SU-DHL-6 (cell line): Measurements from ENCODE around the gene HECTD1.

Experiments
- H2AFZ ChIP-seq: fragments of 200-600 bp; sonication (generic); 2 replicates; pipeline ENCODE4 v1.6.1; 2014; ENCODE audit warnings: low read depth, mild to moderate bottlenecking, moderate library complexity, mixed read lengths, antibody characterized with exemption, low read length; ENCODE audit not compliant: severe bottlenecking
- H3F3A ChIP-seq: fragments of 200-600 bp; shearing (Covaris generic); 2 replicates; pipeline ENCODE4 v1.6.0; 2016; ENCODE audit warnings: antibody characterized with exemption, mild to moderate bottlenecking; ENCODE audit not compliant: insufficient read depth
- H3K27ac ChIP-seq: fragments of 200-600 bp; sonication (generic); 2 replicates; pipeline ENCODE4 v1.5.1; 2016; ENCODE audit warnings: low read depth, mild to moderate bottlenecking, low read length, moderate library complexity, mixed read lengths
- H3K27me3 ChIP-seq: fragments of 200-600 bp; sonication (generic), shearing (Covaris generic); 2 replicates; pipeline ENCODE4 v1.6.0; 2014; ENCODE audit warnings: mild to moderate bottlenecking, low read length
- H3K36me3 ChIP-seq: fragments of 200-600 bp; sonication (generic); 2 replicates; pipeline ENCODE4 v1.6.1; 2014; ENCODE audit warnings: mild to moderate bottlenecking, low read length, mixed read lengths
- H3K4me2 ChIP-seq: fragments of 300-600, 200-600 bp; shearing (Covaris generic), sonication (generic); 2 replicates; pipeline ENCODE4 v1.6.0; 2014; ENCODE audit warnings: low read length, low read depth, mild to moderate bottlenecking; ENCODE audit not compliant: poor library complexity, severe bottlenecking
- H3K4me3 ChIP-seq: fragments of 200-600 bp; sonication (generic); 2 replicates; pipeline ENCODE4 v1.5.1; 2014; ENCODE audit warnings: antibody characterized with exemption, low read length, mild to moderate bottlenecking, mixed read lengths; ENCODE audit not compliant: insufficient read depth, poor library complexity, severe bottlenecking
- H3K79me2 ChIP-seq: fragments of 200-600 bp; sonication (generic); 2 replicates; pipeline ENCODE4 v1.6.1; 2014; ENCODE audit warnings: mild to moderate bottlenecking, low read length, moderate library complexity; ENCODE audit not compliant: insufficient read depth
- H3K9ac ChIP-seq: fragments of 200-600 bp; sonication (generic); 2 replicates; pipeline ENCODE4 v1.7.0; 2014; ENCODE audit warnings: mild to moderate bottlenecking, low read length
- H3K9me2 ChIP-seq: fragments of 200-600 bp; sonication (generic); replicated peaks from 2 replicates; pipeline ENCODE4 v1.6.1; 2014; ENCODE audit warnings: low read length; ENCODE audit not compliant: insufficient read depth
- H3K9me3 ChIP-seq: fragments of 200-600 bp; sonication (generic); 2 replicates; pipeline ENCODE4 v1.6.1; 2014; ENCODE audit warnings: low read length, mixed read lengths; ENCODE audit not compliant: insufficient read depth
- H4K20me1 ChIP-seq: fragments of 200-600 bp; sonication (generic); 2 replicates; pipeline ENCODE4 v1.6.1; 2014; ENCODE audit warnings: low read depth, mild to moderate bottlenecking, antibody characterized with exemption, low read length, moderate library complexity, mixed read lengths
- EZH2phosphoT487 ChIP-seq: fragments of 200-600 bp; sonication (generic), shearing (Covaris generic); conservative IDR thresholded peaks from 2 replicates; pipeline ENCODE4 v1.6.1; 2018; ENCODE audit warnings: mild to moderate bottlenecking, antibody characterized with exemption, low read length, moderate library complexity, mixed read lengths
- TF ChIP-seq, protein P1 (sequence below): fragments of 200-600 bp; sonication (generic); IDR thresholded peaks from one replicate; pipeline ENCODE4 v1.5.1; 2017; ENCODE audit warnings: antibody characterized with exemption, mild to moderate bottlenecking, low read length, moderate library complexity; ENCODE audit not compliant: insufficient read depth, poor library complexity, severe bottlenecking

The HECTD1 gene

GRCh38 chr14:31166271-31166561 lies 41.4 kb downstream of the HECTD1 start:
- H4K20me1 ChIP-seq = no peaks in the 10 kb centered on the region
- TF ChIP-seq EZH2phosphoT487 = no peak
- TF ChIP-seq, protein P1, sequence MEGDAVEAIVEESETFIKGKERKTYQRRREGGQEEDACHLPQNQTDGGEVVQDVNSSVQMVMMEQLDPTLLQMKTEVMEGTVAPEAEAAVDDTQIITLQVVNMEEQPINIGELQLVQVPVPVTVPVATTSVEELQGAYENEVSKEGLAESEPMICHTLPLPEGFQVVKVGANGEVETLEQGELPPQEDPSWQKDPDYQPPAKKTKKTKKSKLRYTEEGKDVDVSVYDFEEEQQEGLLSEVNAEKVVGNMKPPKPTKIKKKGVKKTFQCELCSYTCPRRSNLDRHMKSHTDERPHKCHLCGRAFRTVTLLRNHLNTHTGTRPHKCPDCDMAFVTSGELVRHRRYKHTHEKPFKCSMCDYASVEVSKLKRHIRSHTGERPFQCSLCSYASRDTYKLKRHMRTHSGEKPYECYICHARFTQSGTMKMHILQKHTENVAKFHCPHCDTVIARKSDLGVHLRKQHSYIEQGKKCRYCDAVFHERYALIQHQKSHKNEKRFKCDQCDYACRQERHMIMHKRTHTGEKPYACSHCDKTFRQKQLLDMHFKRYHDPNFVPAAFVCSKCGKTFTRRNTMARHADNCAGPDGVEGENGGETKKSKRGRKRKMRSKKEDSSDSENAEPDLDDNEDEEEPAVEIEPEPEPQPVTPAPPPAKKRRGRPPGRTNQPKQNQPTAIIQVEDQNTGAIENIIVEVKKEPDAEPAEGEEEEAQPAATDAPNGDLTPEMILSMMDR = no peak

DNA sequence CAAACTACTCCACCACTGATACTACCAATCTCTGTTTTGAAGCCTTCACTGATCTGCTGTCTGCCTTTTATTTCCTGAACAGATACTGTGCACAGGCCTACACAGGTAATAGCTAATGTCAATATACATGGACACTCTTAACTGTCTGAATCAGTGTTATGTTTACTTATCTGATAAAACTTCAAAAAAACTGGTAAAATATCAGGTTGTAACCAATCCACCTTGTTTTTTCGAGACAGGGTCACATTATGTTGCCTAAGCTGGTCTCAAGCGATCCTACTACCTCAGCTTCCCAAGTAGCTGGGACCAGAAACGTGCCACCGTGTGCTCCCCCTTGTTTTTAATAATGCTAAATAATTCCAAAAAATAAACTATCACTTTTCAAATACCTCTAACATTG lies 43.5 kb downstream of the HECTD1 start:
- H3K9ac ChIP-seq = no peak overlapping the region
- H3K4me2 ChIP-seq = no peak overlapping the region
- TF ChIP-seq EZH2phosphoT487 = no peak
- TF ChIP-seq, protein P1 = no peak
- no peak overlapping the region for H3K4me3 ChIP-seq
- peaks cover 38% of the 10 kb centered on the region for H3K36me3 ChIP-seq
- no peaks in the 10 kb centered on the region for H3K9me3 ChIP-seq
- no peak overlapping the region for H2AFZ ChIP-seq
- H3K9me2 ChIP-seq = no peaks in the 10 kb centered on the region
- H4K20me1 ChIP-seq = no peaks in the 10 kb centered on the region
- H3K27me3 ChIP-seq = no peaks in the 10 kb centered on the region
- H3F3A ChIP-seq = no peaks in the 10 kb centered on the region
- H3K27ac ChIP-seq = no peak overlapping the region
- no peaks in the 10 kb centered on the region for H3K79me2 ChIP-seq

More at GRCh38 chr14:31166271-31166561, 41.4 kb downstream of the HECTD1 start:
- Histone ChIP-seq H3K27ac (no peak overlapping the region), H3K27me3 (no peaks in the 10 kb centered on the region), H3K79me2 (no peaks in the 10 kb centered on the region), H3K4me2 (no peak overlapping the region), H3K36me3 (peaks cover 36% of the 10 kb centered on the region), H3K4me3 (no peak overlapping the region), H2AFZ (no peak overlapping the region), H3K9ac (no peak overlapping the region), H3F3A (no peaks in the 10 kb centered on the region), H3K9me2 (no peaks in the 10 kb centered on the region), H3K9me3 (no peaks in the 10 kb centered on the region)

- Histone ChIP-seq H3K27me3 (no peaks in the 10 kb centered on the region), H3K36me3 (peaks cover 30% of the 10 kb centered on the region), H3K9ac (no peak overlapping the region), H3K9me3 (no peaks in the 10 kb centered on the region), H3K79me2 (no peaks in the 10 kb centered on the region), H3K27ac (no peak overlapping the region), H3K9me2 (no peaks in the 10 kb centered on the region), H3K4me3 (no peak overlapping the region), H3F3A (no peaks in the 10 kb centered on the region), H2AFZ (no peak overlapping the region), H4K20me1 (no peaks in the 10 kb centered on the region), H3K4me2 (no peak overlapping the region)
- TF ChIP-seq, protein P1 = no peak
- TF ChIP-seq EZH2phosphoT487 = no peak
These were observed 44.5 kb downstream of the HECTD1 start for GRCh38 chr14:31162910-31163649.
